HepG2 (cell line): ENCODE results near the gene PRKAG1. TPM values are rescaled to one million over a fixed set of nuclear protein-coding genes. Genes with fewer than 3 reads are reported as not detected.

ENCODE experiments used
- ATAC-seq: fragments of 200-7000 bp; cut with Tn5 transposase; 3 replicates; pipeline ENCODE4 v1.9.1; 2020; ENCODE audit warnings: mild to moderate bottlenecking, moderate library complexity
- BruUV-seq: library from RNA; stranded (reverse); fragments of 400-500 nt; replicated peaks from 2 replicates; lab custom pipeline; 2021; lab: Mats Ljungman, UMichigan
- CTCF ChIA-PET: fragments of 300-600 bp; formaldehyde crosslinking; extraction: SDS; loops from one replicate; lab custom pipeline; 2021; ENCODE audit warnings: low total read pairs, inconsistent platforms, low intra/inter-chr PET ratio; lab: Yijun Ruan, JAX
- POLR2A ChIA-PET: fragments of 350-600 bp; sonication (Branson Sonifier 250); formaldehyde crosslinking; loops from one replicate; lab custom pipeline; 2020; ENCODE audit warnings: antibody characterized with exemption, inconsistent platforms; lab: Yijun Ruan, JAX
- DNase-seq: peaks from one replicate; pipeline ENCODE4 v3.0.0-alpha.2; 2015; ENCODE audit warnings: low spot score
- FAIRE-seq: peaks from 3 replicates; lab custom pipeline; 2011; peaks lifted over from hg19 to GRCh38; lab: Jason Lieb, UNC
- H2AFZ ChIP-seq: one replicate; pipeline ENCODE4 v1.6.1; 2011; ENCODE audit warnings: low read length, inconsistent platforms
- H3K27ac ChIP-seq: fragments of 300-600 bp; 3 replicates; pipeline ENCODE4 v1.8.0; 2011; ENCODE audit warnings: mixed run types, mild to moderate bottlenecking, mixed read lengths, low read length, inconsistent platforms; ENCODE audit not compliant: insufficient read depth; ENCODE audit errors: extremely low read length
- H3K27me3 ChIP-seq, 2 experiments: fragments of 200-600 bp in 1 of 2; 2 replicates in 1 of 2; 3 replicates in 1 of 2; pipeline versions ENCODE4 v1.6.0 to v1.8.0; 2011; ENCODE audit warnings: low read length in 2 of 2, mild to moderate bottlenecking in 2 of 2, moderate library complexity in 2 of 2, inconsistent platforms in 1 of 2; ENCODE audit not compliant: insufficient read depth in 2 of 2, control insufficient read depth in 1 of 2
- H3K36me3 ChIP-seq, 2 experiments: fragments of 200-600 bp in 1 of 2; replicated peaks in 1 of 2; 2 replicates in 1 of 2; 3 replicates in 1 of 2; pipeline versions ENCODE4 v1.5.1 to v1.8.0; 2011; ENCODE audit warnings: low read length in 2 of 2, inconsistent platforms in 1 of 2; ENCODE audit not compliant: insufficient read depth in 2 of 2, control insufficient read depth in 1 of 2
- H3K4me1 ChIP-seq: 2 replicates; pipeline ENCODE4 v1.5.1; 2012; ENCODE audit warnings: low read length, inconsistent platforms; ENCODE audit not compliant: insufficient read depth
- H3K4me2 ChIP-seq: 2 replicates; pipeline ENCODE4 v1.6.0; 2011; ENCODE audit warnings: low read depth, low read length, inconsistent platforms
- H3K4me3 ChIP-seq, 3 experiments: fragments of 200-600 bp in 1 of 3; sonication (generic), shearing (Covaris generic) in 1 of 3; replicated peaks in 1 of 3; 2 replicates each; pipeline ENCODE4 v1.5.1; 2011 to 2016; ENCODE audit warnings: low read length in 3 of 3, inconsistent platforms in 2 of 3, low read depth in 2 of 3, mild to moderate bottlenecking in 2 of 3, control low read depth in 1 of 3, mixed read lengths in 1 of 3; ENCODE audit not compliant: insufficient read depth in 1 of 3
- H3K79me2 ChIP-seq: one replicate; pipeline ENCODE4 v1.6.1; 2011; ENCODE audit warnings: low read length, inconsistent platforms; ENCODE audit not compliant: insufficient read depth
- H3K9ac ChIP-seq: 2 replicates; pipeline ENCODE4 v1.6.0; 2011; ENCODE audit warnings: mild to moderate bottlenecking, low read depth, low read length, inconsistent platforms; ENCODE audit not compliant: insufficient read depth
- H3K9me3 ChIP-seq: 2 replicates; pipeline ENCODE4 v1.5.1; 2012; ENCODE audit warnings: mild to moderate bottlenecking, low read length
- H4K20me1 ChIP-seq: 2 replicates; pipeline ENCODE4 v1.6.0; 2011; ENCODE audit warnings: inconsistent platforms, mild to moderate bottlenecking, low read length, moderate library complexity; ENCODE audit not compliant: insufficient read depth
- TCF12 ChIP-seq, 2 experiments: fragments of 450-650 bp in 1 of 2; sonication (generic) in 1 of 2; formaldehyde crosslinking in 1 of 2; IDR thresholded peaks; 2 replicates each; pipeline versions ENCODE4 v1.6.1 to v1.8.0; 2017 to 2022; ENCODE audit warnings: antibody characterized with exemption in 1 of 2, mild to moderate bottlenecking in 1 of 2, missing genetic modification reagents in 1 of 2, moderate library complexity in 1 of 2
- ZNF296 ChIP-seq: sonication (generic); formaldehyde crosslinking; conservative IDR thresholded peaks from 2 replicates; pipeline ENCODE4 v1.5.0; 2020; ENCODE audit warnings: mild to moderate bottlenecking, missing genetic modification reagents
- ZNF816 ChIP-seq: sonication (generic); formaldehyde crosslinking; IDR thresholded peaks from 2 replicates; pipeline ENCODE4 v1.8.0; 2022; ENCODE audit warnings: missing genetic modification reagents, mild to moderate bottlenecking, borderline replicate concordance
- WGBS: methylation state at CpG from one replicate; pipeline ENCODE4 v1.1.6; 2017; ENCODE audit warnings: low lambda C conversion rate; 5-methylcytosine and 5-hydroxymethylcytosine counted together
- in situ Hi-C: cut with HindIII; loops from 2 replicates; pipeline ENCODE4 v1.10.0; 2017; ENCODE audit warnings: low pct_unique_long_range_greater_than_20kb; ENCODE audit not compliant: extremely low pct_ligation_motif_present
- intact Hi-C: fragments of 100-400 bp; cut with micrococcal nuclease; formaldehyde crosslinking; loops from one replicate; pipeline ENCODE4 v1.10.0; 2022; ENCODE audit not compliant: unreplicated experiment
- polyA plus RNA-seq, 8 experiments: library from polyadenylated mRNA; depleted of rRNA in 3 of 8; stranded (reverse) in 7 of 8; unstranded in 1 of 8; fragments of >200 nt; fragmentation: Illumina TruSeq in 4 of 8; extraction: Trizol in 4 of 8; gene quantifications; 2 replicates each; pipeline versions ENCODE4 v1.2.1 to v1.2.3, GENCODE V29; 2011 to 2016; ENCODE audit warnings: low read depth in 4 of 8, missing spikeins in 1 of 8, mixed read lengths in 1 of 8; ENCODE audit not compliant: insufficient read depth in 1 of 8
- total RNA-seq, 5 experiments: library from RNA; depleted of rRNA; stranded (reverse); fragments of >200 nt; fragmentation: Illumina TruSeq; extraction: Trizol; gene quantifications; 2 replicates each; pipeline ENCODE4 v1.2.3, GENCODE V29; 2016; ENCODE audit warnings: low read depth in 1 of 5
- TF ChIP-seq, protein P1 (sequence below): sonication (generic); formaldehyde crosslinking; IDR thresholded peaks from 2 replicates; pipeline ENCODE4 v1.4.0; 2020; ENCODE audit warnings: mild to moderate bottlenecking, missing genetic modification reagents
- TF ChIP-seq, protein P2 (sequence below): sonication (generic); formaldehyde crosslinking; IDR thresholded peaks from 2 replicates; pipeline ENCODE4 v1.5.0; 2020; ENCODE audit warnings: mild to moderate bottlenecking, missing genetic modification reagents, moderate library complexity

Gene PRKAG1
- total and polyA plus RNA-seq, 2 of the 13 experiments (the other 11 are each of a cell fraction or from before 2014, with no cell fraction given), result 26.1 to 32.8 TPM

DNA sequence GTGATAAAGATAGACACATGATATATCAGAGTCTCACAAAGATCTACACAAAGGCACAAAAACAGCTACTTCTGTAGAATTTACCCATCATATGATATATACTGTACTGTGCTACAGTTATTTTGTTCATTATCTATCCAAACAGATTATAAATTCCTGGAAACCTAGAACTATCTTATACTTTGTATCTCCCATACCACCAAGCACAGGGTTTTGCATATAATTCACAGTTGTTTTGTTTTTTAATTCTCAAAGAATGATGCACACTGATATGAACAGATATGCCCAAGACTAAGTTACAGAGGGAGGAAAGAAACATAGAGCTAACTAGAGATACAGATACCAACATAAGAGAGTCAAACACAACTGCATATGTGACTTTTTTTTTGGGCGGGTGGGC lies 3.4 kb downstream of the PRKAG1 start:
- H2AFZ ChIP-seq, result no peak overlapping the region
- no peak overlapping the region for H3K4me3 ChIP-seq
- no peak overlapping the region for H3K4me2 ChIP-seq
- no peaks in the 10 kb centered on the region for H3K9me3 ChIP-seq
- H3K36me3 ChIP-seq, result peaks cover 0 to 7% of the 10 kb centered on the region in 2 experiments; a peak in 4 of 5 replicates
- H3K4me1 ChIP-seq, result peaks cover 28% of the 10 kb centered on the region
- FAIRE-seq, result no peak
- H4K20me1 ChIP-seq, result no peaks in the 10 kb centered on the region
- intact Hi-C loops, result loop anchor here (5.0 kb wide), 1 partner anchor 117 kb away; the partner anchor contains the start of gene TUBA1B
- ChIA-PET POLR2A (no interaction called here), CTCF (interaction anchor here (2.4 kb wide), 1 partner anchor 18 kb away, joined by 6 read pairs; no protein-coding TSS in a partner anchor)
- H3K9ac ChIP-seq, result no peak overlapping the region
- H3K27ac ChIP-seq, result no peak overlapping the region
- BruUV-seq, result no TSS peak
- TF ChIP-seq ZNF296 (CRISPR knock-in tag), result no peak
- no peak for TF ChIP-seq ZNF816 (CRISPR knock-in tag)
- TF ChIP-seq, protein P1, sequence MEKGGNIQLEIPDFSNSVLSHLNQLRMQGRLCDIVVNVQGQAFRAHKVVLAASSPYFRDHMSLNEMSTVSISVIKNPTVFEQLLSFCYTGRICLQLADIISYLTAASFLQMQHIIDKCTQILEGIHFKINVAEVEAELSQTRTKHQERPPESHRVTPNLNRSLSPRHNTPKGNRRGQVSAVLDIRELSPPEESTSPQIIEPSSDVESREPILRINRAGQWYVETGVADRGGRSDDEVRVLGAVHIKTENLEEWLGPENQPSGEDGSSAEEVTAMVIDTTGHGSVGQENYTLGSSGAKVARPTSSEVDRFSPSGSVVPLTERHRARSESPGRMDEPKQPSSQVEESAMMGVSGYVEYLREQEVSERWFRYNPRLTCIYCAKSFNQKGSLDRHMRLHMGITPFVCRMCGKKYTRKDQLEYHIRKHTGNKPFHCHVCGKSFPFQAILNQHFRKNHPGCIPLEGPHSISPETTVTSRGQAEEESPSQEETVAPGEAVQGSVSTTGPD (CRISPR knock-in tag), result no peak
- TF ChIP-seq, all 625 proteins: peak for 0
- DNase-seq, result no peak
- 100% methylated on average over 1 of the region's 1 CpG for WGBS
- in situ Hi-C loops, result no loop called here
- Histone ChIP-seq H3K27me3 (no peaks in the 10 kb centered on the region), H3K79me2 (peaks cover 6% of the 10 kb centered on the region)
- no peak for ATAC-seq

DNA sequence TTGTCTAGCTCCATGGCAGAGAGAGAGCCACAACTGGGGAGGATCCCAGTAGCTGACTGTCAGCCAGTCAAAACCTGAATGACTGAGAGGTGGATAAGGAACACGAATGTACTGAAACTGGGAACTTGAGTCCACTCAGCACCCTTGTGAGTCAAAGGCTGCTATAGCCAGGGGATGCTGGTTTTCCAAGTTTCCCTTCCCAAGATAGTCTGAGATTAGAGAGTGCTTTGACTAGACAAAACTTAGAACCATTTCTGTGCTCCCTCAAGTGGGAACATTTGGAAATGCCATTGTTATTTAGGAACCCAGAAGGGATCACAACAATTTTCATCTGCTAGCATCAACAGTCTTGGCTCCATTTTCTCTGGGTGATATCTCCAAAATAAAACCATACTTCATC lies 4.0 kb downstream of the PRKAG1 start:
- no peaks in the 10 kb centered on the region for H4K20me1 ChIP-seq
- FAIRE-seq, result no peak
- peaks cover 0 to 7% of the 10 kb centered on the region in 2 experiments; a peak in 4 of 5 replicates for H3K36me3 ChIP-seq

More for the DNA sequence above, 4.0 kb downstream of the PRKAG1 start:
- TF ChIP-seq TCF12 (IDR thresholded peaks at IDR 0.05), result no peak
- TF ChIP-seq TCF12 (CRISPR knock-in tag; IDR thresholded peaks at IDR 0.05), result no peak
- TF ChIP-seq, protein P2, sequence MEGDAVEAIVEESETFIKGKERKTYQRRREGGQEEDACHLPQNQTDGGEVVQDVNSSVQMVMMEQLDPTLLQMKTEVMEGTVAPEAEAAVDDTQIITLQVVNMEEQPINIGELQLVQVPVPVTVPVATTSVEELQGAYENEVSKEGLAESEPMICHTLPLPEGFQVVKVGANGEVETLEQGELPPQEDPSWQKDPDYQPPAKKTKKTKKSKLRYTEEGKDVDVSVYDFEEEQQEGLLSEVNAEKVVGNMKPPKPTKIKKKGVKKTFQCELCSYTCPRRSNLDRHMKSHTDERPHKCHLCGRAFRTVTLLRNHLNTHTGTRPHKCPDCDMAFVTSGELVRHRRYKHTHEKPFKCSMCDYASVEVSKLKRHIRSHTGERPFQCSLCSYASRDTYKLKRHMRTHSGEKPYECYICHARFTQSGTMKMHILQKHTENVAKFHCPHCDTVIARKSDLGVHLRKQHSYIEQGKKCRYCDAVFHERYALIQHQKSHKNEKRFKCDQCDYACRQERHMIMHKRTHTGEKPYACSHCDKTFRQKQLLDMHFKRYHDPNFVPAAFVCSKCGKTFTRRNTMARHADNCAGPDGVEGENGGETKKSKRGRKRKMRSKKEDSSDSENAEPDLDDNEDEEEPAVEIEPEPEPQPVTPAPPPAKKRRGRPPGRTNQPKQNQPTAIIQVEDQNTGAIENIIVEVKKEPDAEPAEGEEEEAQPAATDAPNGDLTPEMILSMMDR, result peak; percentile 25; the same call in 1 of the 2 replicates
- no peaks in the 10 kb centered on the region for H3K9me3 ChIP-seq
- BruUV-seq, result no TSS peak
- H3K4me3 ChIP-seq, result no peak overlapping the region
- WGBS, result 75% methylated on average over 1 of the region's 1 CpG
- peaks cover 24% of the 10 kb centered on the region for H3K4me1 ChIP-seq
- H3K27me3 ChIP-seq, result no peaks in the 10 kb centered on the region
- POLR2A ChIA-PET, result interaction anchor here (1.0 kb wide), 1 partner anchor 17 kb away, joined by 5 read pairs; no protein-coding TSS in a partner anchor
- no peak overlapping the region for H3K27ac ChIP-seq
- no peak overlapping the region for H3K4me2 ChIP-seq
- intact Hi-C loops, result loop anchor here (5.0 kb wide), 1 partner anchor 48 kb away; the partner anchor contains the start of gene KMT2D
- peaks cover 6% of the 10 kb centered on the region for H3K79me2 ChIP-seq
- in situ Hi-C loops, result no loop called here
- ATAC-seq (no peak), DNase-seq (no peak)
- CTCF ChIA-PET, result interaction anchor here (2.4 kb wide), 1 partner anchor 18 kb away, joined by 6 read pairs; no protein-coding TSS in a partner anchor
- no peak overlapping the region for H3K9ac ChIP-seq
- H2AFZ ChIP-seq, result no peak overlapping the region
